PC-9 (cell line): ENCODE results near the gene CDK8. TPM values are rescaled to one million over a fixed set of nuclear protein-coding genes. Genes with fewer than 3 reads are reported as not detected.

Experiments used
- BruUV-seq: library from RNA; stranded (reverse); fragments of 400-500 nt; replicated peaks from 2 replicates; lab custom pipeline; 2021; lab: Mats Ljungman, UMichigan
- CTCF ChIA-PET: fragments of 300-600 bp; sonication (Branson Sonifier 250); formaldehyde crosslinking; loops from one replicate; lab custom pipeline; 2022; ENCODE audit warnings: antibody characterized with exemption; lab: Charles Lee
- POLR2A ChIA-PET: fragments of 300-600 bp; sonication (Branson Sonifier 250); formaldehyde crosslinking; loops from one replicate; lab custom pipeline; 2022; ENCODE audit warnings: antibody characterized with exemption; ENCODE audit not compliant: unreplicated experiment; lab: Charles Lee
- DNase-seq, 2 experiments: peaks; one replicate each; pipeline versions ENCODE4 v3.0.0 to v3.0.0-alpha.2; 2015 to 2022; ENCODE audit warnings: mixed read lengths in 1 of 2
- H2AFZ ChIP-seq: fragments of 200-600 bp; sonication (generic); 2 replicates; pipeline ENCODE4 v1.8.1; 2017; ENCODE audit warnings: antibody characterized with exemption
- H3F3A ChIP-seq: fragments of 200-600 bp; sonication (generic); 2 replicates; pipeline ENCODE4 v1.8.1; 2017; ENCODE audit warnings: antibody characterized with exemption, mild to moderate bottlenecking, low read depth; ENCODE audit not compliant: insufficient read depth
- H3K27ac ChIP-seq: fragments of 200-600 bp; sonication (generic); 2 replicates; pipeline ENCODE4 v1.6.1; 2016; ENCODE audit warnings: mixed run types
- H3K27me3 ChIP-seq: fragments of 200-600 bp; sonication (generic); 2 replicates; pipeline ENCODE4 v1.6.1; 2016; ENCODE audit warnings: low read depth, mixed run types; ENCODE audit not compliant: insufficient read depth
- H3K36me3 ChIP-seq: fragments of 200-600 bp; sonication (generic); 2 replicates; pipeline ENCODE4 v1.6.1; 2016; ENCODE audit warnings: low read depth, mixed run types
- H3K4me1 ChIP-seq: fragments of 200-600 bp; sonication (generic); replicated peaks from 2 replicates; pipeline ENCODE4 v1.6.1; 2016; ENCODE audit warnings: mixed run types; ENCODE audit not compliant: insufficient read depth
- H3K4me2 ChIP-seq: fragments of 200-600 bp; sonication (generic); 2 replicates; pipeline ENCODE4 v1.6.1; 2017; ENCODE audit warnings: mixed run types
- H3K4me3 ChIP-seq: fragments of 200-600 bp; sonication (generic); 2 replicates; pipeline ENCODE4 v1.6.1; 2016; ENCODE audit warnings: mixed run types
- H3K79me2 ChIP-seq: fragments of 200-600 bp; sonication (generic); 2 replicates; pipeline ENCODE4 v1.6.1; 2017; ENCODE audit warnings: low read depth, mixed run types
- H3K9me2 ChIP-seq: fragments of 200-600 bp; sonication (generic); 2 replicates; pipeline ENCODE4 v1.8.1; 2017; ENCODE audit warnings: mild to moderate bottlenecking; ENCODE audit not compliant: insufficient read depth
- H3K9me3 ChIP-seq: fragments of 200-600 bp; sonication (generic); 2 replicates; pipeline ENCODE4 v1.8.1; 2016; ENCODE audit warnings: low read depth; ENCODE audit not compliant: insufficient read depth
- H4K20me1 ChIP-seq: fragments of 200-600 bp; sonication (generic); 2 replicates; pipeline ENCODE4 v1.8.1; 2017; ENCODE audit not compliant: insufficient read depth
- EZH2 ChIP-seq: fragments of 200-600 bp; sonication (generic); IDR thresholded peaks from 2 replicates; pipeline ENCODE4 v1.8.0; 2017; ENCODE audit warnings: antibody characterized with exemption, low read depth
- intact Hi-C: fragments of 100-400 bp; cut with micrococcal nuclease; formaldehyde crosslinking; loops from one replicate; pipeline ENCODE4 v1.10.0; 2022; ENCODE audit not compliant: unreplicated experiment
- total RNA-seq: library from RNA; stranded (reverse); gene quantifications from 2 replicates; pipeline ENCODE4 v1.2.3, GENCODE V29; 2021
- TF ChIP-seq, protein P1 (sequence below): fragments of 200-600 bp; sonication (generic); conservative IDR thresholded peaks from 2 replicates; pipeline ENCODE4 v1.6.1; 2017; ENCODE audit warnings: mixed run types, antibody characterized with exemption, mild to moderate bottlenecking, moderate library complexity

The CDK8 gene
- total RNA-seq, 1 experiment from 2014 or later, result 14.8 TPM

DNA sequence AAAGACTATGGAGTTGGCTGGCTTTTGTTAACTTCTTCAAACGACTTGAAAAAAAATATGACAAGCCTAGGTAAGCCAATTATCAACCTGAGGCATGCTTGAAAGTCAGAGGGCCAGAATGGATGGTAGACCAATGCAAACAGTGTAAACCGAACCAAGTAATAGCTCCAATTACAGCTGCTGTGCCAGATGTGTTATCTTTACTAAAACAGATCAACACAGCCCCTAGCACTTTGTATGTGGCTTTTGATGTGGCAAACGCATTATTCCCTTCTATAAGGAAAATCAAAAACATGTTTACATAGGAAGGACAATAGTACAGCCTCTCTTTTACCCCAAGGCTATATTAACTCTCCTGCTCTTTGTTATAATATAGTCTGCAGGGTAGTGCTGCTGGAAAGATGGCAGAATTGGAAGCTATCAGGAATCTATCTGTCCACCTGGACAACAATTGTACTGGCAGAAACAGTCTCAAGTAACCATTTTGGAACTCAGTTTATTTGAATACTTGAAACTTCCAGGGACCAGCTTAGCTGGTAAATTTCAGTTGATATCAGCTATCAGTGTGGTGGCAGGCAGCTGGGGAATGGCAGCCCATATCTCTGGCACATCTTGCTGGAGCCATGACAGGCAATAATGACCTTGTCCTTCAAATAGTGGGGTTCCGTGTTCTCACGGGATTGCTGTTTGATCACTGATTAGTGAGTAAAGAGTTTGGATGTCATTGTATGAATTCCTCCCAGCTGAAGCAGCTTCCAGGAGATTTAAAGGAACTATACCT lies 159.2 kb downstream of the CDK8 start:
- H3K27me3 ChIP-seq, result no peaks in the 10 kb centered on the region
- intact Hi-C loops, result no loop called here
- H4K20me1 ChIP-seq, result no peaks in the 10 kb centered on the region
- H3K27ac ChIP-seq, result no peak overlapping the region
- ChIA-PET CTCF (no interaction called here), POLR2A (no interaction called here)
- DNase-seq, result no peak
- H3F3A ChIP-seq, result no peaks in the 10 kb centered on the region
- no peak overlapping the region for H3K4me3 ChIP-seq
- H3K79me2 ChIP-seq, result no peaks in the 10 kb centered on the region
- no TSS peak for BruUV-seq
- no peaks in the 10 kb centered on the region for H3K4me1 ChIP-seq
- no peaks in the 10 kb centered on the region for H3K9me3 ChIP-seq
- H3K4me2 ChIP-seq, result no peak overlapping the region
- H2AFZ ChIP-seq, result no peak overlapping the region
- H3K36me3 ChIP-seq, result no peaks in the 10 kb centered on the region
- no peak for TF ChIP-seq EZH2
- TF ChIP-seq, protein P1, sequence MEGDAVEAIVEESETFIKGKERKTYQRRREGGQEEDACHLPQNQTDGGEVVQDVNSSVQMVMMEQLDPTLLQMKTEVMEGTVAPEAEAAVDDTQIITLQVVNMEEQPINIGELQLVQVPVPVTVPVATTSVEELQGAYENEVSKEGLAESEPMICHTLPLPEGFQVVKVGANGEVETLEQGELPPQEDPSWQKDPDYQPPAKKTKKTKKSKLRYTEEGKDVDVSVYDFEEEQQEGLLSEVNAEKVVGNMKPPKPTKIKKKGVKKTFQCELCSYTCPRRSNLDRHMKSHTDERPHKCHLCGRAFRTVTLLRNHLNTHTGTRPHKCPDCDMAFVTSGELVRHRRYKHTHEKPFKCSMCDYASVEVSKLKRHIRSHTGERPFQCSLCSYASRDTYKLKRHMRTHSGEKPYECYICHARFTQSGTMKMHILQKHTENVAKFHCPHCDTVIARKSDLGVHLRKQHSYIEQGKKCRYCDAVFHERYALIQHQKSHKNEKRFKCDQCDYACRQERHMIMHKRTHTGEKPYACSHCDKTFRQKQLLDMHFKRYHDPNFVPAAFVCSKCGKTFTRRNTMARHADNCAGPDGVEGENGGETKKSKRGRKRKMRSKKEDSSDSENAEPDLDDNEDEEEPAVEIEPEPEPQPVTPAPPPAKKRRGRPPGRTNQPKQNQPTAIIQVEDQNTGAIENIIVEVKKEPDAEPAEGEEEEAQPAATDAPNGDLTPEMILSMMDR, result no peak
- no peaks in the 10 kb centered on the region for H3K9me2 ChIP-seq

DNA sequence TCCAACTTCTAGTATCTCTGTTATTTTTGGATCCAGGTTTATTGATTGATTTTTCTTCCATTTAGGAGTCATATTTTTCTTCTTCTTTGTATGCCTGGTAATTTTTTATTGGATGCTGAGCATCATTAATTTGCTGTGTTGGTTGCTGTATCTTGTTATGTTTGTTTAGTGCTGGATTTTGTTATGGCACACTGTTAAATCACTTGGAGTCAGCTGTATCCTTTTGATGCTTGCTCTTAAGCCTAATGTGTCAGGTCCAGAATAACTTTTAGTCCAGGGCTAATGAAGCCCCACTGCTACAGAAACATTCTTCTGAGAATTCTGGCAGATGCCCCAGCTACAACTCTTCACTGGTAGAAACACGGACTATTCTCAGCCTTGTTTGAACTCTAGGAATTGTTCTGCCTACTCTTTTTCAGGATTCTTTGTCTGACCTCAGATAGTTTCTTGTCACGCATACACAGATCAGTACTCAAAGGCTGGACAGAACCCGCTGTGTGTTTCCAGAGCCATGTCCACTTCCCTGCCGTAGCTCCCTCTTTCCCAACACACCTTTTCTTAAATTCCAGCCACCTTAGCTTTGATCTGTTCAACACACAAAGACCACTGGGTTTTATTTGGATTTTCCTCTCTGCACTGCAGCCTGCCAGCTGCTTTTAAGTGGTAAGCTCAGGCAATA lies 166.5 kb downstream of the CDK8 start:
- no peaks in the 10 kb centered on the region for H4K20me1 ChIP-seq
- no peak overlapping the region for H3K27ac ChIP-seq
- H3K27me3 ChIP-seq, result no peaks in the 10 kb centered on the region
- no peaks in the 10 kb centered on the region for H3K36me3 ChIP-seq
- H3K9me3 ChIP-seq, result no peaks in the 10 kb centered on the region
- no TSS peak for BruUV-seq
- no peak for DNase-seq
- no peak overlapping the region for H3K4me2 ChIP-seq
- H3F3A ChIP-seq, result no peaks in the 10 kb centered on the region
- CTCF ChIA-PET, result no interaction called here
- H3K4me3 ChIP-seq, result no peak overlapping the region
- no peaks in the 10 kb centered on the region for H3K79me2 ChIP-seq
- no peak overlapping the region for H2AFZ ChIP-seq
- no peaks in the 10 kb centered on the region for H3K4me1 ChIP-seq
- no peaks in the 10 kb centered on the region for H3K9me2 ChIP-seq
- TF ChIP-seq EZH2, result no peak
- TF ChIP-seq, protein P1, result no peak
- intact Hi-C loops, result no loop called here
- POLR2A ChIA-PET, result no interaction called here

DNA sequence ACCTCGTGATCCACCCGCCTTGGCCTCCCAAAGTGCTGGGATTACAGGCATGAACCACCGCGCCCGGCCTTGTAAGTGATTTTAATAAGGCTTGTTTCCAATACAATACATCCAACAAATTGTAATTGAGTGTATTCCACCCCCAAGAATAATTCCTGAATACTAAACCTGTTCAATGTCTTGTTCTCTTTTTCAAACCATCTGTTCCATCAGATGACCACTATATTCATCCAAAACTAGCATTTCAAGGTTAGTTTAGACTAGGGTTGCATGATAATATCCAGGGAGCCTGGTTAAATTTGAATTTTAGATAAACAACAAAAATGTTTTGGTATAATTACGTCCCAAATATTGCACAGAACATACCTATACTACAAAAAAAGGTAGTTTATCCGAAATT lies 168.1 kb downstream of the CDK8 start:
- ChIA-PET CTCF (no interaction called here), POLR2A (no interaction called here)
- no TSS peak for BruUV-seq
- no peaks in the 10 kb centered on the region for H3F3A ChIP-seq
- H3K4me1 ChIP-seq, result no peaks in the 10 kb centered on the region
- no peak overlapping the region for H3K4me3 ChIP-seq
- no peak for TF ChIP-seq EZH2
- TF ChIP-seq, protein P1, result no peak
- no peak overlapping the region for H3K27ac ChIP-seq
- H3K27me3 ChIP-seq, result no peaks in the 10 kb centered on the region
- H3K4me2 ChIP-seq, result no peak overlapping the region
- no peaks in the 10 kb centered on the region for H3K36me3 ChIP-seq
- no peak overlapping the region for H2AFZ ChIP-seq
- intact Hi-C loops, result no loop called here
- no peaks in the 10 kb centered on the region for H3K9me2 ChIP-seq
- H3K79me2 ChIP-seq, result no peaks in the 10 kb centered on the region
- H3K9me3 ChIP-seq, result no peaks in the 10 kb centered on the region
- no peak for DNase-seq
- H4K20me1 ChIP-seq, result no peaks in the 10 kb centered on the region
